HL-60 (cell line): ENCODE measurements around the gene DIAPH3.

ENCODE experiments used
- CTCF ChIP-seq: IDR thresholded peaks from one replicate; pipeline ENCODE4 v1.5.1; 2011; ENCODE audit warnings: low read length, control low read depth, inconsistent platforms; ENCODE audit not compliant: insufficient read depth
- GABPA ChIP-seq: IDR thresholded peaks from 2 replicates; pipeline ENCODE4 v1.6.1; 2012; ENCODE audit warnings: low read depth
- POLR2AphosphoS5 ChIP-seq: IDR thresholded peaks from 2 replicates; pipeline ENCODE4 v1.6.1; 2012; ENCODE audit warnings: low read depth

GRCh38 chr13:60000976-60001375 is 162.8 kb downstream of the DIAPH3 start:
- TF ChIP-seq CTCF, result no peak
- no peak for TF ChIP-seq POLR2AphosphoS5
- TF ChIP-seq GABPA, result no peak
